Activated CD8-positive, alpha-beta memory T cell treated with anti-CD3 and anti-CD28 coated beads, Interleukin-2, amount 50 U/mL, for 24 hours (primary cell): Measurements from ENCODE around the gene CPT1A.

Source experiments
- DNase-seq: peaks from one replicate; pipeline ENCODE4 v3.0.0-alpha.2; 2020; ENCODE audit errors: extremely low read depth

CPT1A gene

GRCh38 chr11:68831124-68831523 lies 10.6 kb downstream of the CPT1A start:
- DNase-seq: no peak

GRCh38 chr11:68829581-68829980 lies 12.1 kb downstream of the CPT1A start:
- no peak for DNase-seq

- no peak for DNase-seq
Observed at GRCh38 chr11:68828957-68829356, 12.8 kb downstream of the CPT1A start.

- DNase-seq: no peak
Observed at GRCh38 chr11:68828155-68828931, 13.4 kb downstream of the CPT1A start.

- DNase-seq: no peak
Observed at GRCh38 chr11:68827733-68828132, 14.0 kb downstream of the CPT1A start.

- no peak for DNase-seq
Observed at GRCh38 chr11:68826726-68827125, 15.0 kb downstream of the CPT1A start.

GRCh38 chr11:68825571-68825970 lies 16.1 kb downstream of the CPT1A start:
- DNase-seq: no peak

- no peak for DNase-seq
Observed at GRCh38 chr11:68822546-68822945, 19.2 kb downstream of the CPT1A start.

GRCh38 chr11:68821670-68822069 lies 20.0 kb downstream of the CPT1A start:
- DNase-seq: no peak

- DNase-seq: no peak
Observed at GRCh38 chr11:68819362-68819761, 22.4 kb downstream of the CPT1A start.

- DNase-seq: no peak
Observed at GRCh38 chr11:68818181-68818580, 23.5 kb downstream of the CPT1A start.

GRCh38 chr11:68817554-68817953 lies 24.2 kb downstream of the CPT1A start:
- no peak for DNase-seq

GRCh38 chr11:68816917-68817419 lies 24.7 kb downstream of the CPT1A start:
- no peak for DNase-seq

GRCh38 chr11:68816251-68816776 lies 25.4 kb downstream of the CPT1A start:
- DNase-seq: no peak

GRCh38 chr11:68813773-68814172 lies 27.9 kb downstream of the CPT1A start:
- no peak for DNase-seq

- DNase-seq: no peak
Observed at GRCh38 chr11:68812526-68812925, 29.2 kb downstream of the CPT1A start.

GRCh38 chr11:68810164-68810563 lies 31.6 kb downstream of the CPT1A start:
- DNase-seq: no peak

GRCh38 chr11:68809506-68809905 lies 32.2 kb downstream of the CPT1A start:
- no peak for DNase-seq

GRCh38 chr11:68808787-68809186 lies 32.9 kb downstream of the CPT1A start:
- no peak for DNase-seq

- DNase-seq: no peak
Observed at GRCh38 chr11:68806931-68807844, 34.5 kb downstream of the CPT1A start.

- DNase-seq: no peak
Observed at GRCh38 chr11:68804786-68805185, 36.9 kb downstream of the CPT1A start.

- DNase-seq: no peak
Observed at GRCh38 chr11:68803766-68804165, 38.0 kb downstream of the CPT1A start.
